Upper lobe of left lung (tissue), 4 donors: ENCODE results near the gene TCF7L2.

Experiments used
- CTCF ChIP-seq, 6 experiments: fragments of 450-650 bp in 4 of 6; fragments of 200-600 bp in 2 of 6; sonication (generic) in 2 of 6; IDR thresholded peaks; one replicate each; pipeline ENCODE4 v1.5.1; 2016 to 2019; ENCODE audit warnings: antibody characterized with exemption in 6 of 6
- EP300 ChIP-seq, 4 donors: sonication (generic); formaldehyde crosslinking; IDR thresholded peaks; one replicate each; pipeline ENCODE4 v1.5.1; 2017; ENCODE audit warnings: antibody characterized with exemption in 4 of 4, control low read depth in 2 of 4
- POLR2A ChIP-seq, 4 donors: fragments of 450-650 bp; IDR thresholded peaks; one replicate each; pipeline ENCODE4 v1.5.1; 2016 to 2017; ENCODE audit warnings: antibody characterized with exemption in 4 of 4, mild to moderate bottlenecking in 2 of 4
- POLR2AphosphoS5 ChIP-seq, 2 donors: sonication (generic); formaldehyde crosslinking; IDR thresholded peaks; one replicate each; pipeline ENCODE4 v1.5.1; 2017; ENCODE audit warnings: antibody characterized with exemption in 2 of 2

GRCh38 chr10:112962343-112962742, 12.3 kb downstream of the TCF7L2 start:
- no peak for TF ChIP-seq POLR2AphosphoS5 (IDR thresholded peaks at IDR 0.05)
- TF ChIP-seq POLR2A (IDR thresholded peaks at IDR 0.05), result no peak
- no peak for TF ChIP-seq CTCF (IDR thresholded peaks at IDR 0.05)
- TF ChIP-seq EP300 (IDR thresholded peaks at IDR 0.05), result no peak
